Measurements from ENCODE around the gene DIAPH3.
A peak's percentile ranks its signal among the peaks of the same experiment; 100 is the strongest.

The DIAPH3 gene

DNA sequence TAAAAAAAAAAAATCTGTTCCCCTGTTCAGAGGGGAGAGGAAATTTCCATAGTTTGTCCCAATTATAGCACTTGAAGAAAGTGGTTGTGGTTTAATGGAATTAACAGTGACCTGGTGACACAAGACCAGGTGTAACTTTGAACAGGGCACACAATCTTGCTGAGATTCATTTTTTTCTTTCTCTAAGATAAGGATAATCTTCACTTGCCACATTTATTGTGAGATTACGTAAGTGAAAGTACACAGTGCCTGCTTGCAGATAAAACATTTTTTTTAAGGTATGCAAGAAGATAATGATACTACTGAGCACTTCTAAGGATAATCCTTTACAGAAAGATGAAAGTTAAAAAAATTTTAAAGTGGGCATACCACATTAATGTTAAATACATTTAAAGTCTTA lies 448.1 kb downstream of the DIAPH3 start:
- DNase-seq (ENCODE audit: low spot score): no peak

DNA sequence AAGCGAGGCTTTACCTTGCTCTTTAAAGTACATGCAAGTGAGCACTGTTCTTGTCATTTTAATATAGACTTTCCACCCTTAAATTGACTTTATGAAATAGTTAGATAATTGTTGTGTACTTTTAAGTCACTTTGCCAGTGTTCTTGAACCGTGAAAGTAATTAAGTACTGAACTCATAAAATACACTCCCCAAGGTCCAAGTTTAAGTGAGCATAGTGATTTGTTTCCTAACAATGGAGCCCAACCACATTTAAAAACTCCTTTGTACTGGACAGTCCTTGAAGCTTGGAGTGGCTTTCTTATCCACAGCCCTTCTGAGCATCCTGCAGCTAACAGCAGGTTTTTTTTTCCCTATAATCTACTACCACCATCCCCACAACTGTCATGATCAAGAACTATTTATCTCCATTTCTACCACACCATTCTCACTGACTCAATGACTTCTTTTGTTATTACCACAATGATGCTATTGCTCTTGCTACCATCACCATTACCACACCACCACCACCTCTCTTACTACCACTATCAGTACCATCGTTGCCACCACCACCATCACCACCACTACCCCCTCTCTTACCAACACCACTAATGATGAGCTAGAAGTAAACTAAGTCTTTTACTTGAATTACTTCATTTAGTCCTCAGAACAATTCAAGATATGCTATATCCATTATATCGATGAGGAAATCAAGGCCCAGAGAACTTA lies 452.6 kb downstream of the DIAPH3 start:
- no peak for DNase-seq (ENCODE audit: low spot score)

DNA sequence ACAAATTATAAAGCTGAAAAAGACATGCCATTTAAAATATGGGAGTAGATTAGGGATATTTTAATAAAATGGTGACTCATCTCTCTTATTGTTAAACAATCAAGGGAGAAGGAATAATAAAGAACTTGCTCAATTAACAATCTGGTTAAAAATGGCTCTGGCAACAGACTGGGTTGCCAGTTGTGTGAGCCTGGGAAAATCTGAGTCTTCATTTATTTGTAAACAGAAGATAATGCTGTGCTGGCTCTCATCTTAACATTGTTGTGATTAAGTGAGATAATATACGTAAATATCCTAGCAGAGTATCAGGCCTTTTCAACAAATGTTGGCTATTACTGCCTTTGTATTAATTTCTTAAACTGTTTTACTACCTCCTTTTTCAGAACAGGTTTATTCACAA lies 453.3 kb downstream of the DIAPH3 start:
- no peak for DNase-seq (ENCODE audit: low spot score)

DNA sequence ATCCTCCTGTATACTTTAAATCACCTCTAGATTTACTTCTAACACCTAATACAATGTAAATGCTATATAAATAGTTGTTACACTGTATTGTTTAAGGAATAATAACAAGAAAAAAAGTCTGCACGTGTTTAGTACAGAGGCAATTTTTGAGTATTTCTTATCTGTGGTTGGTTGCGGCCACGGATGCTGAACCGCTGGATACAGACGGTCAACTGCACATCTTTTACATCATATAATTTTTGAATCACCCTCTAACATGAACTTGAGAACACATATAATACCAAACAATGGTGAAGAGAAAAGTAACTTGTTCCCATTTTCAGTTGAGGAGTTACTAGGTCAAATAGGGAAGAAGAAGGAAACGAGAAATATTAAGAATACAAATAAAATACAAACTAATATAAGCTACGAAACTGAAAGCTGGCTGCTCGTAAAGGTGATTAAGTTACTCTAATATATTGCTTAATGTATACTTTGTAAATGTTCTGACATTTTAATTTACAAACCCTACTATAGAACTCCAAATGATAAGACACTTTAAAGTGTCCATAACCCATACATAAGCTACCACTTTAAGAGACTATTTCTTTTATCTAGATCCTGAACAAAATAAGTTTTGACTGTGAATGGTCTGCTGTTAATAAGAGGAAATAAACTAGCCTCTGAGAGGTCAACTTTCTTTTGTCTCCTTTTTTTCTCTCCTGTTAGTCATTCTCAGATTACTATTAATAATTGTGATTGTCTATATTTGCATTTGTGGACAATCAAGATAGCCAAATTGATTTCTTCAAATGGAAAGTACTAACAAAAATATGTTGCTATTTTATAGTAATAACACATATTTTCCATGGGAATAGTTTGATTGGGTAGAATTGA lies 457.4 kb downstream of the DIAPH3 start:
- DNase-seq (ENCODE audit: low spot score): no peak

DNA sequence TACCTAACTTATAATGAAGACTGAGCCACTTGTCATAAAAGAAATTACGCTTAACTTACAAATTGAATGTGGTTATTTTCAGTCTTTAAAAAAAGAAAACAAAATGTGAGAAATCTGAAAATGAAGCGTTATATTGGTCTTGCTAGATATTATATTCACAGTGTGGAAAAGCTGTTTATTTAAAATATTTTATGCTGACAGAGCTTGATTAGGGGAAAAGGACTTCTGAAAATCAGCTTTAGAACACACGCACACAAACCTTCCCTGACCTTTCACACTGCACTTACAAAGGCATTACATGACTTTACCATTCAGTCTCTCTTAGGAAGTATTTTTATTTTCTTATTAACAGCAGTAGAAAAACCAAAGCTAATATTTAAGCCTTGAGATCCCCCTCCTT lies 461.5 kb downstream of the DIAPH3 start:
- no peak for DNase-seq (ENCODE audit: low spot score)

DNA sequence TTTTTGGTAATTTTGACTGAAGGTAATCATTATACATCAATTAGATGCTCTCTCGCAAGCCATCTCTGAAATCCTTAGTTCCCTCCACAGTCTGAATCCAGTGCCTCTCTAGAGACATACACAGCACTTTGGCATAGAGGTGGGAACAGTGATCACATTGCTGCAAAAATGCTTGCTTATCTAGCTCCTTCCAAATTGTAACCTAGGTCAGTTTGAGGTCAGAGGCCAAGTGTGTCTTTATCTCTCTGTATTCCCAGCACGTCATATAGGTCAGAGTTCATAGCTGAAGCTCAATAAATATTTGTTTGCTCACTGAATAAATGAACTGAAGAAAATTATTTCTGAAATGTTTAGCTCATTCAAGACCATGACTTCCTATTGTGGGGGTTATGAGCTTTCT lies 462.5 kb downstream of the DIAPH3 start:
- DNase-seq (ENCODE audit: low spot score): no peak

DNA sequence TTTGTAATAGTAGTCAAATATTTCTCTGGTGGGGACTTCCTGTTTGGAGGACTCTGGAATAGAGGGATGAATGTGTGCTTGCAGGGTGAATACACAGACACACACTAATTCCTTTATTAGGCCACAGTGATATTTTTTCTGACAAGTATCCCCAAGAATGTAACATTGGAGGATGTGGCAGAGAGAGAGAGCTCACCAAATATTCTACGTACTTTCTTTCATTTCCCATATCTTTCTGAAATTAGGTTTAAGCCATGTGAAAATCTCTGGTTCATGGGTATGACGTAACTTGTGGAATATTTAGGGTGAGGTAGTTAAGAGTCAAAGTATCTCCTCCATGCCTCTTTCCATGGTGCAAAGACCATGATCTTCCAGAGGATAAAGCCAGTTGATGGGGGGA lies 463.4 kb downstream of the DIAPH3 start:
- no peak for DNase-seq (ENCODE audit: low spot score)

DNA sequence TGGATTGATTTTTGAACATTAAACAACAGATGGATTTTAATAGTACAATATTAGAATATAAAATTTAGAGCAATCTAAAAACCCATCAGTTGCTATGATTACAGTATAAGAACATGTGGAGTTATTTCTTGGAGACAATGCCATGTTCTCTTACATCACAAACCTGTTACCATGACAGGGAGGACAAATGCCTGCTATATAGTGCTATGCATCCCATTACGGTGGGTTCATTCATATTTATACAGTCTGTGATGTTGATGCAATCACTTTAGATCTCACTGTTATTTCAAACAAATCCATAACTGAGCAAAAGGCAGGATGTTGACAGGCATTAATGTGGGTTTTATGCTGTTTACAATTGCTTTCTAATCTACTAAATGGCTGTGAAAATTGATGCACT lies 467.5 kb downstream of the DIAPH3 start:
- DNase-seq (ENCODE audit: low spot score): no peak

DNA sequence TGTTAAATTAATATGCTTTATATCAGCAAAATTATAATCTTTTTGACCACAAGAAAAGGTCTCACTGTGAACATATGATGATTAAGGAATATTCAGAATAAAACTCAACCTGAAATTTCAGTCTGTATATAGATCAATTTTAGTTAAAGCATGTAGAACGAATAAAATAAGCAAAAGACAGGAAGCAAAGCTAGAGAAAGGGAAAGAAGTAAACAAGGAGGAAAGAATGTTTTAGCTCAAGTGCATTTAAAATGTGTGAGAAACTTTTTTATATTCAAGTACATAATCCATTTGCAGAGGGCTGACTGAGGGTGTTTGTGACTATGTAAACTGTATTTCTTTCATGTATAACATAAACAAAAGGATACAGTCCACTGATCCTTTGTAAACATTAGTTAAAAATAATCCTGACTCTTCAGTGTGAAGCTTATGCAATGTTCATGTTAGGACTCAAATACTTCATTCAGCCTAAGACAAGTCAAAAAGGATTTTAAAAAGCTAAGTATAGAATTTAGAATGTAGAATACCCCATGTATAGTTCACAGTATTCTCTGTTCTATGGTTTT lies 472.1 kb downstream of the DIAPH3 start:
- DNase-seq (ENCODE audit: low spot score): no peak

DNA sequence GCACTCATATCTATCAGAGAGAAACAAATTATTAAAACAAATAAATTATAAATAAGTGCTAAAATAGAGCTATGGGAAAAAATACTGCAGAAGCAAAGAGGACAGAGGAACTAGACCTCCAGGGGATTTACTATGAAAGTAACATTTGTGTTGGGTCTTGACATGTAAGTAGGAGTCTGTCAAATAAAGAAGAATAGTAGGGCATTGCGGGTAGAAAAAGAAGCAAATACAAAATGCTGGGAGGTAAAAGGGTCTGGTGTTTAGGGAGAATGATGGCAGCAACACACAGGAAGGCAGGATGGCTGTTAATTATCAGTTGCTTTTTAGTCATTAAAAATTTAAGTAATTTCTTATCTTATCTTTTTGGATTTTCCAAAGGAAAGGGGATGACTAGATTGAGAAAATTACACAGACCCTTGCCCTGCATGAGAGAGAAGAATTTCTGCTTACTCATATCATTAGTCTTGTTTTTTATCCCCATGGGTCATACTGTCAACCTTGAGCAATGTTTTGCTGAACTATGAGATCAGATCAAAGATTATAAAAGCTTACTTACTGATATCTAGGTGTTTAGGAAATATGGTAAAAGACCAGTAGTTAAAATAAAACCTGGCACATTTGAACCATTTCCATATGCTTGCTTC lies 472.7 kb downstream of the DIAPH3 start:
- DNase-seq (ENCODE audit: low spot score): no peak

DNA sequence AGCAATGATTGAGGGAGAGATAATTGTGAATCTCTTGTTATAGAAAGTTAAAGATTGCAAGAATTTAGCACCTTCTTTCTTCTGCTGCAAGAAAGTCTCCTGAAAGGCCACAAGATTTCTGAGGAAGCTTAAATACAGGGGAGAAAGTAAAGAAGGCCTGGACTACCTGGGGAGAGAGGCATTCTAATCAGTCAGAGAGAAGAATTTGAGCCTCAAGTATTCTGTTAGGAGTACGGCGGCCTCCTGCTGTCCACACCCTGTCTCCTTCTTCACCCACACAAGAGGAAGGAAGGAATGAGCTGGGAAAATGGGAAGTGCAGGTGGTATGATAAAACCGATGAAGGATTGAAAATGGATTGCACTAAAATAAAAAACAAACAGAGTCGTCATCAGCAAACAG lies 474.7 kb downstream of the DIAPH3 start:
- no peak for DNase-seq (ENCODE audit: low spot score)

DNA sequence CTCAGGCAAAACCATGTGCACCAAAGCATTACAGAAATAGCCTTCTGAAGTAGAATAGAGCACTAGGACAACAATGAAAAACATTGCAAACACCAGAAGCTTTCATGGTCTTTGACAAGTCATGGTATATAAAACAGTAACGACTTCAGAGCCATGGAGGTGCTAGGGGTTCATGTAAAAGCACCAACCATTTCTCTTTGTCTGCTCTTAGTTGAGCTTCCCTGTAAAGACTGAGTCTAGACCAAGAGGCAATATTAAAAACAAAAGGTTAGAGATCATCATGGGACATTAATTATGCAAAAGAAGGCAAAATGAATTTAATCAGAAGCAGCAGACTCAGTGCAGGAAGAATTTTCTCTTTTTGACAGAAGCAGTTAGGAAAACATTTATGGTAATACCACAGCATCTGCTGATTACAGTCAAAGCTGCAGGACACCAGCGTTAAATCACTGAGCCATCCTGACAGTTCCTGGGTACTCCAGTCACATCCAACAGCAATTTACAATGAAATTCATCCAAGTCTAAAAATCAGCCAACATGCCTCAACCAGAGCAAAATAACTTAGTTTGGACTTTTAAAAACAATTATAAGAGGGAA lies 476.8 kb downstream of the DIAPH3 start:
- no peak for DNase-seq (ENCODE audit: low spot score)

DNA sequence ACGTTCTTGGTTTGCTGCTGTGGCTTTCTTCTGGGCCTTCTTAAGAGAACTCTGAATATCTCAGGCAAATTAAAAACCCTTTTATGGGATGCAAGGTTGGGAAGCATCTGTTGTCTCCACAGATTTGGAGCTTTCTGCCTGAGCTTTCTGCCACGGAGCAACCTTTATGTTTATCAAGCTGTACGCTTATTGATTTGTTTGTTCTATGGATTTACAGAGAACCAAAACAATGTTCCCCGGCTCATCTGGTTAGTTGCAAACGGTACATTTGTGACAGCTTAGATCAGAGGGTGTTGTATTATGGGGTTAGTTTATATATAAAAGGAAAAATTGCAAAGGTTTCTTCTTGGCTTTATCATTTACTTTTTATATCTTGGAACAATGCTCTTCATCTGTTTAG lies 479.6 kb downstream of the DIAPH3 start:
- no peak for DNase-seq (ENCODE audit: low spot score)

DNA sequence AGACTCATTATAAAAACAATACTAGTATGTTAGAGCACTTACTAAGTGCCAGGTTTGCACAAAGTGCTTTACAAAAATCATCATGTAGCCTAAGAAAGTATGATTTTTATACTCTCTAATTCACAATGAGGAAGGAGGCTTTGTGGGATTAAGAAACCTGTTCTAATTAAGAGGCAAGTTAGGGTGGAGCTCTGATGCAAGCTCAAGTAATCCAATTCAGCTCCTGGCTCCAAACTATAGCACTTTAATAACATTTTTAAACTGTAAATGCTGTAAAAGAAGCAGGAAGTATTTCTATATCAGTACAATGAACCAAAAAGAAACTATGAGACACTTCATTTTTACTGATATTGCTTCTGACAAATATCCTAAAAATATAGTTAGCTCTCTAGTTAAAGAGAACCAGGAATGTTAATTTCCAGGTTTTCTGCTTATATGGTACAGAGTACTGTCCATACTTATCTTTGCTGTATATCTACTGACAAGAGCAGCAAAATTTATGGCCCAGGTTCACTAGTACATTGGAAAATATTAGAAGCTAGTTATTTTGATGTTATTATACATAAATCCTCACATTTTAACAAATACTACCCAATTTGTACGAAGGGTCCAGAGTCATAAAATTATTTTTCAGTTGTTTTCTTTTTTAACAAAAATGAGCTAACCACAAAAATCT lies 482.0 kb downstream of the DIAPH3 start:
- DNase-seq (ENCODE audit: low spot score): no peak

DNA sequence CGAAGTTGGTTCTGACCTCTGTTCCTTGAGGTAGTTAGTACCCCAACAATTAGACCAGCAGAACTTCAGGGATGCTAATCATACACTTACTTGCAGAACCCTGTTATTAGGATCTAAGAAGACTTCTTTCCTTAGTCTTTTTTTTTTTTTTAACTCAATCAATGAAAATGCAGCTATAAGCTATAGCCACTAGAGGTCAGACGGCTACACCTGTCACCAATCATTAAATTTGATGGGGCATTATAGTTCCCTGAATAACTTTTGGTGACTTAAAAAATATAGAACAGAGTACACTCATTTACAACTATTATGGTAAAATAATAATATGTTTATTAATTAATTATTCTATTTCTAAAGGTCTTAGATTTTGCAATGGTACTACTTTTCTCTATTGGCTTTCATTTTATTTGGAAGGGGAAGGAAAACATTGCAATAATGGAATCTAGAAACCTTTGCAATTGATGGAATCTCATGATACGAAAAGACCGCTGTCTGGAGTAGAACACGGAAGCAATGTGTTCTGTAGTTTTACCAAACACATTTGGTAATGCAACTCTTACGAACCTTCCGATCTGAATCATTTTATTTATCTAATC lies 483.2 kb downstream of the DIAPH3 start:
- peak; percentile 7 for DNase-seq (ENCODE audit: low spot score)

DNA sequence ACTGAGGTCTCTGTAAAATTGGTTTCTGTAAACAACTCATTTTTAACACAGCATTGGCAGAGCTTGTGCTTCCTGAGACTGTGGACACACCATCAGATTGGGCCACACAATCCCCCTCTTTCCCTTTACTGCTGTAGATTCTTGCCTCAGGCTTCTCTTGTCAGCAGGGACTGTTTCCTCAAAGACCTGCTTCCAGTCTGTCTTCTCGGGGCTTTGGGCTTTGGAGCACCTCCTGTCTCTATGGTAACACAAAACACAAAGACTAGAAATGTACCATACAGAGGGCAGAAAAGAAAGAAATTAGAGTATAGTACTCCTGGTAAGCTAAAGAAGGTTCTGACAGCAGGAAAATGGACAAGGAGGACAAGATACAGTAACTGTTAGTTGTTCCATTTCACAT lies 484.5 kb downstream of the DIAPH3 start:
- DNase-seq (ENCODE audit: low spot score): no peak

DNA sequence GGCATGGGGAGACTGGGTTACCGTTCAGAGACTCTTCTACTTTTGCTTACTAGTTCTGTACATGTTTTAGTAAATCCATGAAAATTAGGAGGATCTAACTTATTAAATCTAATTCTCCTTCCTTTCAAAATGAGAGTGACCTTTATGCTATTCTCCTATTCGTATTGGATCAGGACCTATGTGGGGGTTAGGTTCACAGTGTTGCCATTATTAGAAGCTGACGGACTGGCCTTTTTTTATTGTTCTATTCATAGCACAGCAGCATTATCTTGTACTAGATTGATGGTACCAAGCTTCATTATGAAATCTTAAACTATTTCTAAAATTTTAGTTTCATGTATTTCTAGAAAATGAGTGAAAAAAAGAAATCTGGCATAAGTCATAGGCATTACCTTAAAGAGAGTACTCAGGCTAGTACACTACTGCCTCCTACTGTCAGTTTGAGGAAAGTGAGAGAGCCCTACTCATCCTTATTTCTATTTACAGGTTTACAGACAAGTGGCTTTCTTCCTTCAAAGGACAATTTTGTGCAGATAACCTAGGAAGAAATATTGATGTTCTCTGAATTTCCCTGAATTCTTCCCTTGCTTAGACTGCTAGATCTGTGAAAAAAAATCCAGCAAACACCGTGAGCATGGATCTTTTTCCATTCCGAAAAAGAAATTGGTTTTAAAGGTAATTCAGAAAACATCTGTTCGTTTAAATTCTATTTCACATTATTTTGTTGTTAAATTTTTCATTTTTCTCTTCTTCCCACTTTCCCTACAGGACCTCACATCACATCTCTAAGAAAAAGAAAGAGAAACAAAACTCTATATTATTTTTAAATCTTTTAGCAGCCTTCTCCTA lies 485.5 kb downstream of the DIAPH3 start:
- peak; percentile 28 for DNase-seq (ENCODE audit: low spot score)

DNA sequence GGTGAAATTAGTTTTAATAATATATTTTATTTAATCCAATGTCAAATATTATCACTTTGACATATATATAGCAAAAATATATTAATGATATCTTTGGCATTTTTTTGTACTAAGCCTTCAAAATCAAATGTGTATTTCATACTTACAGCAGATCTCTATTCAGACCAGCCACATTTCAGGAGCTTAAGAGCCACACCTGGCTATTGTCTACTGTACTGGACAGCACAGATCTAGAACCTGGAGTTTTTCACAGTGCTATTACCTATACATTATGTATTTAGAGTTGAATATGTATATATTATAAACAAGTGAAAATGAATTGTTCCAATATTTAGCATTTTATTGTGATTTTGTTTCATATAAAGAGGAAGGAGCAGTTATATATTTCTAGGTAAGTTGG lies 486.3 kb downstream of the DIAPH3 start:
- DNase-seq (ENCODE audit: low spot score): no peak

DNA sequence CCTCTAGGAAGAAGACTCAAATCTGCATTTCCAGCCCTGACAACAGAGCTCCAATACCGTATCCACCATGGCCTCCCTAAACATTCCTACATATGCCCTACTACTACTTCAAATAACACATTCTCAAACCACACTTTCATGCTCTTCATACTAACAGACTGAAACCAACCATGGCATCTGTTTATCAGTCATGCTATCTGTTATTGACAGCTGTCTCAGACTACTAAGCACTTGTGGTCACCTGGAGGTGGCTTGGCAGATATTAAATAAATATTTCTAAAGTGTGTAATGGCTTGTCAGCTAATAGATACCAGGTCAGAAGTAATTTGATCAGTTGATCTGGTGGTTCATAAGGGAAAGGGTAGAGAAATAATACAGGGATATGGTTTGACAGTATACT lies 489.1 kb downstream of the DIAPH3 start:
- DNase-seq (ENCODE audit: low spot score): no peak

DNA sequence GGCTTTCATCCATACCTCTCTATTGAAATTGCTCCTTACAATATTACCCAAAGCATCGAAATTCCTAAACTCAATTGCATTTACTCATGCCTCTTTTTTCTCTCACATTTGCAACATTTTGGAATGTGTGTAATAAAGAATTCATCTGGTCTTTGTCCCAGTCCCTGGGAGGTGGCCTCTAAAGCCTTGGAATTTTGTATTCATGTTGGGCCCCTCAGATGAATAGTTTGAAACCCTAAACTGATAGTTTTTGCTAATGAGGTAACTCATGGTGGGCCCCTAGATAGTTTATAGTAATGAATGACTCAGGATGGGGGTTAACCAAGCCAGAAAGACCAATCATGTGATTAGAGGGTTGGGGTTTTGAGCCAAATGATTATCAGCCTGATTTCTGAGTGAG lies 490.4 kb downstream of the DIAPH3 start:
- no peak for DNase-seq (ENCODE audit: low spot score)

Measured in CD4-positive, alpha-beta T cell treated with Interleukin-15 for 4 hours (primary cell).